Measurements from ENCODE around the gene PRM2.
A peak's percentile ranks its signal among the peaks of the same experiment; 100 is the strongest.

Gene PRM2

GRCh38 chr16:11276143-11276895, at the start of gene PRM2:
Gene PRM2 (minus strand): TSS chr16:11276480. CDS start chr16:11276370, 110 bp downstream.
- no peak for DNase-seq

- DNase-seq, result no peak
These were observed 49.3 kb upstream of the PRM2 start for GRCh38 chr16:11325404-11326083.

GRCh38 chr16:11323551-11324336, 47.5 kb upstream of the PRM2 start:
- no peak for DNase-seq

DNA sequence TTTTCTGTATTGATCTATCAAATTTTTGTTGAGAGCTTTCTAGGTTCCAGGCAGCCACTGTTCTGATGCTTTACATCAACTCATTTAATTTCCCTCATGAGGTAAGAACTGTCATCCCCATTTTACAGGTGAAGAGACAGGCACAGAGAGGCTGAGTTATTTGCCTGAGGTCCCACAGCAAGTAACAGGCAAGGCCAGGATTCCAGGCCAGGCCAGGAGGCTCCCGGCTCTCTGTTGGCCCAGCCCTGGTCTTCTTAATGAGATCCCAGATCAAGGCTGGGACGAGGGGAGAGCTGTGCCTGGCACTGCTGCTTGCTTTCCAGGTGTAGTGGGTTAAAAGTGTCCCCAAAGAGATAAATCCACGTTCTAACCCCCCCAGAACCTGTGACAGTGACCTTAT, 46.5 kb upstream of the PRM2 start:
- no peak for DNase-seq

GRCh38 chr16:11321662-11322061, 45.4 kb upstream of the PRM2 start:
- no peak for DNase-seq

- DNase-seq, result no peak
These were observed 43.9 kb upstream of the PRM2 start for GRCh38 chr16:11320170-11320569.

DNA sequence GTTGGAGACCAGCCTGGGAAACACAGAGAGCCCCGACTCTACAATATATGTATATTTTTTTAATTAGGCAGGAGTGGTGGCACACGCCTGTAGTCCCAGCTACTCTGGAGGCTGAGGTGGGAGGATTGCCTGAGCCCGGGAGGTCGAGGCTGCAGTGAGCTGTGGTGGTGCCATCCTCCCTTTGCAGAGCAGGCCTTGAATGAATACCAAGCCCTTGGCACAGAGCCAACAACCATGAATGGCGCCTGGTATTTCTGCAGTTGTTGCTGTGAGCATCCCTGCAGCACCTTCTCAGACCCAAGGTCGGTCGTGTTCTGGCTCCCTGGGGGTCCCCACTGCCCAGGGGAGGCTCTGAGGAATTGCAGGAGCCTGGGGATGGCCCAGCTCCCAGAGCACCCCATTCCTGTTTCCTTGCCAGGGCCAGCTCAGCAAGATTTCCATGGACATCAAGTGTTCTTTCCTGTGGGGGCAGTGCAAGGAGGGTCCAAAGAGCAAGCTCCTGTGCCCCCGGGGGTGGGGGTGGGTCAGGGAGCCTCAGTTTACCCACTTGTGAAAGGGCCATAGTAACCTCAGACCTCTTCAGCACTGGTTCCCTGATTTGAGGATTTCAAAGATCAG, 43.4 kb upstream of the PRM2 start:
- peak; percentile 32 for DNase-seq

GRCh38 chr16:11318817-11319216, 42.5 kb upstream of the PRM2 start:
- no peak for DNase-seq

GRCh38 chr16:11316331-11317015, 40.2 kb upstream of the PRM2 start:
- peak; percentile 43 for DNase-seq

DNA sequence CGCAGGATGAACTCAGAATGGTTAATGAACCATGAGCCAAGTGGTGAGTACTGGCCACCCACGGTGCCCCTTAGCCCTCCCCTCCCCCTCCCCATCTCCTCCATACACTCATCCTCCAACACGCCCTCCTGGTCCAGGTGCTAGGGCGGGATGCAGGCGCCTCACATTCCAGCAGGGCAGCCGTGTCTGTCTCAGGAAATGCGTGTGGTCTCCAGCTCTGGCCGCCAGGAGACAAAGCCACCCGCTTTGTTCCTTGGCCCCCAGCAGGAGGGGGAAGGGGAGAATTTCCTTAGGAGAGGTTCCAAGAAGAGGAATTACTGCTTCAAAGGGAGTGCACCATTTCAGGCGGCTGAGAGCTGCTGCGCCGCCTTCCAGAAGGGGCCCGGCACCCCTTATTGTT, 39.2 kb upstream of the PRM2 start:
- DNase-seq, result peak; percentile 95

- DNase-seq, result no peak
These were observed 38.1 kb upstream of the PRM2 start for GRCh38 chr16:11314309-11314894.

DNA sequence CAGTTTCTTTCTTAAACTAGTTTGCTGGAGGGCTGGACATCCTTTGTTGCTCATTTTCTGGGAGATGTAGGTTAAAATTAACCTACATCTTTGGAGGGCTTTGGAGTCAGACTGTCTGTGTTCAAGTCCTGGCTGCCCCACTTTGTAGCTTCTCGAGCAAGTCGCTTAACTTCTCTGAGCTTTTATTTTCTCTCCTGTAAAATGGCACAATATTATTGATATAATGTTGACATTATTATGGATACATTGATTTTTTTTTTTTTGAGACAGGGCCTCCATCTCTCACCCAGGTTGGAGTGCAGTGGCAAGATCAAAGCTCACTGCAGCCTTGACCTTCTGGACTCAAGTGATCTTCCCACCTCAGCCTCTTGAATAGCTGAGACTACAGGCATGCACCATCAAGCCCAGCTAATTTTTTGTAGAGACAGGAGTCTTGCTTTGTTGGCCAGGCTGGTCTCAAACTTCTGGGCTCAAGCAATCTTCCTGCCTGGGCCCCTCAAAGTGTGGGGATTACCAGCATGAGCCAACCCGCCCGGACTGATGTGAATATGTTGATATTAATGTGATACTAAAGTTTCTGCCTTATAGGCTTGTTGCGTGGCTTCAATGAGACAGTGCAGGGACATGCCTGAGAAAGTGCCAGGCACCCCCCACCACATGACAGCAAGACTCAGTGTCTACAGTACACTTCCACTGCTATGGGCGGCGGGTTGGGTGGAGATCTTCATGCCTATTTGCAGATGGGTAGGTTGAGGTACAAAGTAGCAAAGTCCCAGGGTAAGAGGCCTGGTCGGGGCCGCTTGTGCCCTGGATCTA, 37.4 kb upstream of the PRM2 start:
- DNase-seq, result no peak

- peak; percentile 82 for DNase-seq
These were observed 36.6 kb upstream of the PRM2 start for GRCh38 chr16:11312718-11313492.

- DNase-seq, result no peak
These were observed 34.8 kb upstream of the PRM2 start for GRCh38 chr16:11310997-11311561.

GRCh38 chr16:11310634-11310977, 34.3 kb upstream of the PRM2 start:
- no peak for DNase-seq

GRCh38 chr16:11309895-11310633, 33.8 kb upstream of the PRM2 start:
- peak; percentile 42 for DNase-seq

GRCh38 chr16:11308493-11309283, 32.4 kb upstream of the PRM2 start:
- no peak for DNase-seq

DNA sequence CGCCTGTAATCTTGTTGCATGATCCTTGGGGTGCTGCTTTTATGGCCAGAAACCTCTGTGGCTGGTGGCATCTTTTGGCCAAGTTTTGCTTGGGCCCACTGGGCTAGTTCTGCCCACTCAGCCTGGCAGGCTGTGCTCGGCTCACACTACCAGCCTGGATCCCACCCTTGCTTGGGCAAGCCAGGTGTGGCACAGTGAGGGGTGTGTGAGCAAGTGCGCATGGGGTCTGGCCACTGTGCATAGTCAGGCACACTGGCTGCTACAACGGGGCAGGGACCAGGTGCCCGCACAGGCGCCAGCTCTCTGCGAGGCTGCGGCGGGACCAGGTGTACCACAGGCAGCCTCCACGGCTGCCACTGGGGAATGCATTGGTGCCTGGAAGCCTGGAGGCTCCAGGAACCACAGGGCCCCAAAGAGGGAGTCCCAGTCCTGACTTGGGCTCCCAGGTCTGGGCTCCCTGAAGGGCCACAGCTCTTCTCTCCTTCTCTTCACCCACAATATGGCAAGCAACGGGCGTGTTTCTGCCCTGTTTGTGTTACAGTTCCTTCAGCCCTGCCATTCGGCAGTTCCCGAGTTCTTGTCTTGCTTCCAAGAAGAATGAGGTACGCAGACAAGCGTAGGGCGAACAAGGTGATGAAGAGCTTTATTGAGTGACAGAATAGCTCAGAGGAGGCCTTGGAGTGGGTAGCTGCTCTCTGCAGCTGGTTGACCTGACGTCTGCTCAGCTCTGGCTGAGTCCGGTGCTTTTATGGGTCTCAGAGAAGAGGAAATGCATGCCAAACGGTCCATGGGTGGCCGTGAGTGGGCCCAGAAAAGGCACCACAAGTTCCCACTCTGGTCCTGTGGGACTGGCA, 31.6 kb upstream of the PRM2 start:
- no peak for DNase-seq

All from fibroblast of upper back skin (primary cell).